H9 (cell line): Measurements from ENCODE around the gene SLC1A1. TPM values are rescaled to one million over a fixed set of nuclear protein-coding genes. Genes with fewer than 3 reads are reported as not detected.

ENCODE experiments used
- DNase-seq: peaks from one replicate; pipeline ENCODE4 v3.0.0-alpha.2; 2017
- H2AFZ ChIP-seq: one replicate; pipeline ENCODE4 v1.6.1; 2013; ENCODE audit warnings: mild to moderate bottlenecking, low read length, control low read depth, moderate library complexity
- H2AK5ac ChIP-seq: 2 replicates; pipeline ENCODE4 v1.6.1; 2013; ENCODE audit warnings: low read length, control low read depth, mixed read lengths; ENCODE audit not compliant: insufficient read length
- H2BK120ac ChIP-seq: one replicate; pipeline ENCODE4 v1.6.1; 2013; ENCODE audit warnings: low read depth, mild to moderate bottlenecking, low read length, control low read depth, inconsistent platforms; ENCODE audit not compliant: poor library complexity, severe bottlenecking
- H2BK12ac ChIP-seq: 2 replicates; pipeline ENCODE4 v1.6.1; 2013; ENCODE audit warnings: low read length, control low read depth, mixed read lengths, low read depth; ENCODE audit not compliant: insufficient read length
- H2BK15ac ChIP-seq: 2 replicates; pipeline ENCODE4 v1.6.1; 2013; ENCODE audit warnings: low read depth, low read length, control low read depth
- H2BK20ac ChIP-seq: one replicate; pipeline ENCODE4 v1.6.1; 2013; ENCODE audit warnings: low read depth, mild to moderate bottlenecking, low read length, control low read depth, inconsistent platforms; ENCODE audit not compliant: poor library complexity, severe bottlenecking
- H2BK5ac ChIP-seq: 2 replicates; pipeline ENCODE4 v1.6.1; 2013; ENCODE audit warnings: low read length, control low read depth, mixed read lengths; ENCODE audit not compliant: insufficient read length
- H3K14ac ChIP-seq: 2 replicates; pipeline ENCODE4 v1.6.1; 2013; ENCODE audit warnings: low read length, control low read depth; ENCODE audit not compliant: insufficient read depth
- H3K18ac ChIP-seq: 2 replicates; pipeline ENCODE4 v1.6.1; 2013; ENCODE audit warnings: low read depth, mild to moderate bottlenecking, mixed read lengths, low read length, control low read depth; ENCODE audit not compliant: insufficient read length
- H3K23ac ChIP-seq: 2 replicates; pipeline ENCODE4 v1.6.1; 2013; ENCODE audit warnings: low read length, control low read depth, mixed read lengths, low read depth; ENCODE audit not compliant: insufficient read length
- H3K23me2 ChIP-seq: 2 replicates; pipeline ENCODE4 v1.6.1; 2013; ENCODE audit warnings: low read depth, mild to moderate bottlenecking, mixed read lengths, low read length, control low read depth; ENCODE audit not compliant: insufficient read length, poor library complexity, severe bottlenecking
- H3K27ac ChIP-seq: 2 replicates; pipeline ENCODE4 v1.5.1; 2013; ENCODE audit warnings: low read length, control low read depth, mixed read lengths, low read depth; ENCODE audit not compliant: insufficient read length
- H3K27me3 ChIP-seq: 2 replicates; pipeline ENCODE4 v1.6.1; 2013; ENCODE audit warnings: low read length, control low read depth, inconsistent platforms; ENCODE audit not compliant: insufficient read depth
- H3K4ac ChIP-seq: 2 replicates; pipeline ENCODE4 v1.6.1; 2013; ENCODE audit warnings: low read depth, mild to moderate bottlenecking, control low read depth, inconsistent platforms, low read length, moderate library complexity
- H3K4me1 ChIP-seq: 2 replicates; pipeline ENCODE4 v1.6.1; 2013; ENCODE audit warnings: low read length, control low read depth, inconsistent platforms; ENCODE audit not compliant: insufficient read depth
- H3K4me2 ChIP-seq: 2 replicates; pipeline ENCODE4 v1.6.1; 2013; ENCODE audit warnings: low read length, control low read depth, mixed read lengths; ENCODE audit not compliant: insufficient read length, insufficient read depth
- H3K56ac ChIP-seq: 2 replicates; pipeline ENCODE4 v1.6.1; 2013; ENCODE audit warnings: low read depth, mild to moderate bottlenecking, mixed read lengths, low read length, control low read depth; ENCODE audit not compliant: insufficient read length
- H3K79me1 ChIP-seq: 2 replicates; pipeline ENCODE4 v1.6.1; 2013; ENCODE audit warnings: low read depth, mild to moderate bottlenecking, moderate library complexity, low read length, control low read depth, inconsistent platforms; ENCODE audit not compliant: insufficient read depth, poor library complexity, severe bottlenecking
- H3K79me2 ChIP-seq: 2 replicates; pipeline ENCODE4 v1.6.1; 2013; ENCODE audit warnings: low read length, control low read depth, inconsistent platforms; ENCODE audit not compliant: insufficient read depth
- H3K9ac ChIP-seq: 2 replicates; pipeline ENCODE4 v1.6.1; 2013; ENCODE audit warnings: low read length, control low read depth, mixed read lengths; ENCODE audit not compliant: insufficient read length; ENCODE audit errors: extremely low read depth
- H3K9me3 ChIP-seq: one replicate; pipeline ENCODE4 v1.6.1; 2013; ENCODE audit warnings: low read depth, low read length, inconsistent platforms; ENCODE audit not compliant: control insufficient read depth
- H3T11ph ChIP-seq: one replicate; pipeline ENCODE4 v1.6.1; 2013; ENCODE audit warnings: mild to moderate bottlenecking, low read length, control low read depth, inconsistent platforms
- H4K20me1 ChIP-seq: one replicate; pipeline ENCODE4 v1.6.1; 2013; ENCODE audit not compliant: control insufficient read depth, insufficient read length, insufficient read depth
- H4K5ac ChIP-seq: 2 replicates; pipeline ENCODE4 v1.6.1; 2013; ENCODE audit warnings: low read depth, mild to moderate bottlenecking, mixed read lengths, low read length, control low read depth; ENCODE audit not compliant: insufficient read length
- H4K8ac ChIP-seq: replicated peaks from 2 replicates; pipeline ENCODE4 v1.6.1; 2013; ENCODE audit warnings: low read length, control low read depth, mixed read lengths, low read depth; ENCODE audit not compliant: insufficient read length
- H4K91ac ChIP-seq: 2 replicates; pipeline ENCODE4 v1.6.1; 2013; ENCODE audit warnings: low read depth, mild to moderate bottlenecking, moderate library complexity, mixed read lengths, low read length, control low read depth; ENCODE audit not compliant: insufficient read length
- H3K27ac Mint-ChIP-seq, 3 experiments: 2 replicates in 2 of 3; 3 replicates in 1 of 3; pipeline ENCODE4 v1.8.0; 2020 to 2021; ENCODE audit warnings: mixed read lengths in 3 of 3, mild to moderate bottlenecking in 1 of 3, moderate library complexity in 1 of 3
- H3K27me3 Mint-ChIP-seq: 2 replicates; pipeline ENCODE4 v1.8.0; 2021; ENCODE audit warnings: low read depth, mild to moderate bottlenecking, moderate library complexity, mixed read lengths
- H3K36me3 Mint-ChIP-seq, 3 experiments: 2 replicates in 2 of 3; 3 replicates in 1 of 3; pipeline ENCODE4 v1.8.0; 2020 to 2021; ENCODE audit warnings: low read depth in 3 of 3, mixed read lengths in 3 of 3; ENCODE audit not compliant: insufficient read depth in 1 of 3
- H3K4me1 Mint-ChIP-seq, 2 experiments: 2 replicates each; pipeline ENCODE4 v1.8.0; 2020; ENCODE audit warnings: mixed read lengths in 2 of 2
- H3K4me3 Mint-ChIP-seq, 2 experiments: 2 replicates in 1 of 2; 3 replicates in 1 of 2; pipeline ENCODE4 v1.8.0; 2020 to 2021; ENCODE audit warnings: mild to moderate bottlenecking in 2 of 2, mixed read lengths in 2 of 2, moderate library complexity in 1 of 2
- H3K9me3 Mint-ChIP-seq, 2 experiments: 2 replicates in 1 of 2; 3 replicates in 1 of 2; pipeline ENCODE4 v1.8.0; 2020; ENCODE audit warnings: mild to moderate bottlenecking in 2 of 2, mixed read lengths in 2 of 2, moderate library complexity in 1 of 2
- CTCF ChIP-seq: fragments of 200-600 bp; sonication (generic); conservative IDR thresholded peaks from 3 replicates; pipeline ENCODE4 v1.8.0; 2021; ENCODE audit warnings: antibody characterized with exemption, mild to moderate bottlenecking
- WGBS: extraction: QIAGEN DNeasy Blood & Tissue Kit; methylation state at CpG from one replicate; pipeline ENCODE4 v1.1.7; 2013; ENCODE audit warnings: missing lambda C conversion rate, low lambda C conversion rate, mixed read lengths; ENCODE audit not compliant: insufficient read length; ENCODE audit errors: extremely low coverage; 5-methylcytosine and 5-hydroxymethylcytosine counted together
- total RNA-seq: library from RNA; stranded (reverse); gene quantifications from 2 replicates; pipeline ENCODE4 v1.2.1, GENCODE V29; 2021

SLC1A1 gene
- total RNA-seq, 1 experiment from 2014 or later = 4.7 TPM

- no peaks in the 10 kb centered on the region for H3K27me3 Mint-ChIP-seq
- no peak for TF ChIP-seq CTCF
- H3K4me2 ChIP-seq = no peak overlapping the region
- H3K56ac ChIP-seq = no peak overlapping the region
- H3K4me1 Mint-ChIP-seq = no peaks in the 10 kb centered on the region
- no peak overlapping the region for H2BK120ac ChIP-seq
- no peaks in the 10 kb centered on the region for H3K79me1 ChIP-seq
- H2BK15ac ChIP-seq = no peak overlapping the region
- no peak overlapping the region for H2BK12ac ChIP-seq
- H4K8ac ChIP-seq = no peak overlapping the region
- H3T11ph ChIP-seq = no peak overlapping the region
- no peak overlapping the region for H2AFZ ChIP-seq
- peaks cover 9 to 18% (median 11%) of the 10 kb centered on the region in 3 experiments; a peak in 6 of 7 replicates for H3K36me3 Mint-ChIP-seq
- H3K23ac ChIP-seq = no peak overlapping the region
- H4K91ac ChIP-seq = no peak overlapping the region
- H3K18ac ChIP-seq = no peak overlapping the region
- no peak overlapping the region for H2AK5ac ChIP-seq
- no peak overlapping the region for H3K9ac ChIP-seq
- H4K20me1 ChIP-seq = no peaks in the 10 kb centered on the region
- no peaks in the 10 kb centered on the region for H3K27me3 ChIP-seq
- no peak overlapping the region for H2BK20ac ChIP-seq
- H3K4me1 ChIP-seq = no peaks in the 10 kb centered on the region
- H3K23me2 ChIP-seq = no peaks in the 10 kb centered on the region
- no peak overlapping the region for H3K27ac ChIP-seq
- no peak overlapping the region for H4K5ac ChIP-seq
- peaks cover 5% of the 10 kb centered on the region for H3K9me3 ChIP-seq
- H3K9me3 Mint-ChIP-seq = peaks cover 17 to 21% of the 10 kb centered on the region in 2 experiments; a peak in 4 of 5 replicates
- no peak for DNase-seq
- no peak overlapping the region for H3K4me3 Mint-ChIP-seq
- WGBS = no CpG with 5 or more reads among the region's 3 CpGs
- no peaks in the 10 kb centered on the region for H3K79me2 ChIP-seq
- H3K14ac ChIP-seq = no peak overlapping the region
- H3K27ac Mint-ChIP-seq = no peak overlapping the region; a peak in 1 of 7 replicates
- no peak overlapping the region for H3K4ac ChIP-seq
- H2BK5ac ChIP-seq = no peak overlapping the region
Observed at GRCh38 chr9:4463824-4464223, 26.4 kb upstream of the SLC1A1 start.
